Head of caudate nucleus (tissue), 42 donors: Measurements from ENCODE around the gene KIF26B.
A peak's percentile ranks its signal among the peaks of the same experiment; 100 is the strongest.
"Not testable (repeated sequence)": the region's sequence is repeated elsewhere in the genome, so short reads cannot be mapped to it uniquely, and the experiment has no call there.

Experiments used
- DNase-seq, 42 donors: peaks; one replicate each; pipeline versions ENCODE4 v3.0.0 to v3.0.0-alpha.2; 2020 to 2021; ENCODE audit warnings: mixed read lengths in 7 of 42
- intact Hi-C: fragments of 100-400 bp; cut with DNase I; formaldehyde crosslinking; loops from one replicate; pipeline ENCODE4 v1.15.0; 2022

The KIF26B gene

GRCh38 chr1:245718123-245718522 is 563.3 kb downstream of the KIF26B start:
- intact Hi-C loops, result no loop called here
- no peak for DNase-seq

DNA sequence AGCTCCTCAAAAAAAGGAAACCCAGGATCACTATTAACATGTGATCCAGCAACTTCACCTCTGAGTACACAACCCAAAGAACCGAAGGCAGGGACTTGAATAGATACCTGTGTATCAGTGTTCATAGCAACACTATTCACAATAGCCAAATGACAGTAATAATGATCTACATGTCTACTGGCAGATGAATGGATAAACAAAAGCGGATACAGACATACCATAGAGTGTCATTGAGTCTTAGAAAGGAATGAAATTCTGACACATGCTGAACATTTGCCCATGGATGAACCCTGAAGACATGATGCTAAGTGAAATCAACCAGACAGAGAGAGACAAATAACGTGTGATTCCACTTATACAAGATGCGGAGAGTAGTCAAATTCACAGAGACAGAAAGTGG is 564.2 kb downstream of the KIF26B start:
- no peak for DNase-seq
- intact Hi-C loops, result no loop called here

GRCh38 chr1:245721488-245721887 is 566.7 kb downstream of the KIF26B start:
- no peak for DNase-seq
- intact Hi-C loops, result no loop called here

GRCh38 chr1:245728035-245728434 is 573.2 kb downstream of the KIF26B start:
- DNase-seq, intact Hi-C loops: not testable (repeated sequence)

GRCh38 chr1:245730801-245731200 is 576.0 kb downstream of the KIF26B start:
- DNase-seq, result no peak
- intact Hi-C loops, result no loop called here

GRCh38 chr1:245740336-245740735 is 585.6 kb downstream of the KIF26B start:
- intact Hi-C loops, DNase-seq: not testable (repeated sequence)

DNA sequence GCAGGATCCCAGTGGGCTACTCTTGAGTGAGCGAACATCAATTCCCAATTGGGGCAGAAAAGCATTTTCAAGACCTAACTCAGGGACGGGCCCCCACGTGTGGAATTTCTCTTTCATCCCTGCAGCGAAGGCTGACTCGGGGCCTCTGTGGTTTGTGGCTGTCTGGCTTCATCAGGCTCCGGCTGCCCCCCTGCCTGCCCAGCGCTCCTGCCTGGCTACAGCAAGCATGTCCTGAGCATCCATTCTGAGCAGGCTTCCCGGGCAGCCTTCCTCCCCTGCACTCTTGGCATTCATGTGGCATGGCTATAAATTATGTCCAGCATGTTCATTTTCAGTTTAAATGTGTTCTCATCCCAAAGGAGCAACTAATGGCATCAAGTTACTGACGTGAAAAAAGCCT is 588.1 kb downstream of the KIF26B start:
- DNase-seq, result no peak
- intact Hi-C loops, result no loop called here

GRCh38 chr1:245748240-245748639 is 593.5 kb downstream of the KIF26B start:
- intact Hi-C loops, result no loop called here
- DNase-seq, result no peak

GRCh38 chr1:245748646-245749045 is 593.9 kb downstream of the KIF26B start:
- intact Hi-C loops, result no loop called here
- no peak for DNase-seq

GRCh38 chr1:245749053-245749452 is 594.3 kb downstream of the KIF26B start:
- intact Hi-C loops, result no loop called here
- no peak for DNase-seq

GRCh38 chr1:245750261-245750660 is 595.5 kb downstream of the KIF26B start:
- no peak for DNase-seq
- intact Hi-C loops, result no loop called here

DNA sequence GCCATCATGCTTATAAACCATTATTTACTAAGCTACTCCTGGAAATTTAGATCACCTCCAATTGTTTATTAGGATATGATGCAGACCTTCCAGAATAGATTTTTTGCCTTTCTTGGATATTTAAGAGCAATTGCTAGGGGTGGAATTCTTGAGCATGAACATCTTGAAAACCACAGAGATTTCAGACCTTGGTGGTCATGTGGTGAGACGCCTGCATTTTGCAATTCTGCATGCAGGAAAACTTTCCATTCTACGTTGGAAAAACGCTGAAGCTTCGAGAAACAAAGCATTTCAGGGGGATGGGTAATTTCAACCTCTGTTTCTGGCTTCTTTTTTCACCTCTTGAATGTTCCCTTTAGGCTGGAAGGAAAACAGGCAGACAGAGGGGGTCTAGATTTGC is 596.3 kb downstream of the KIF26B start:
- intact Hi-C loops, result no loop called here
- DNase-seq, result no peak

- intact Hi-C loops, result no loop called here
- DNase-seq, result no peak
Observed at GRCh38 chr1:245751726-245752470, 597.1 kb downstream of the KIF26B start.

GRCh38 chr1:245752561-245752960 is 597.8 kb downstream of the KIF26B start:
- no peak for DNase-seq
- intact Hi-C loops, result no loop called here

DNA sequence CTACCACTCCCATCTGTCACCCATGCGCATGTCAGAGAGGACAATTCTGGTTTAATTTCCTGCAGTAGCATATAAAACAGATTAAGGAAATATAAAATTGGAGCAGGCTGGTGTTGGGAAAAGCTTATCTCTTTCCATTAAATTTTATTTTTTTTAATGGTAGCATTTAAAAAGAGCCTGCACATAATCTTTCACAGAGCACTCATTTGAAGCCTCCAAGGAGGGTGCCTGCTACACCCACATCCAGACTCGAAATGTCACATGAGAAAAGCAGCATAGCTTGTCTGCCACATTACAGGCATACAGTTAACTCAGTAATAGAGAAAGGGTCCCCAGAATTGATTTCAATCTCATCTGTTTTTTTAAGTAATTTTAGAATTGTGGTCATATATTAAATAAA is 599.0 kb downstream of the KIF26B start:
- intact Hi-C loops, result no loop called here
- peak in 12 of 42 donors; percentile 8 to 49 (median 26) for DNase-seq

- DNase-seq, result no peak
- intact Hi-C loops, result no loop called here
Observed at GRCh38 chr1:245754463-245754961, 599.7 kb downstream of the KIF26B start.
